ENCODE results near the gene TTYH3.

TTYH3 gene

GRCh38 chr7:2614631-2615330 is 17.0 kb upstream of the TTYH3 start:
- Histone ChIP-seq H3K9me3 (replicated peaks in 1 of 2; ENCODE audit: control insufficient read depth in 2 of 2, insufficient read depth in 1 of 2, low read depth in 1 of 2, low read length in 2 of 2) (no peaks in the 10 kb centered on the region), H3K79me1 (ENCODE audit: low read depth, low read length) (no peaks in the 10 kb centered on the region), H3K4me2 (ENCODE audit: insufficient read depth, low read length, poor library complexity, severe bottlenecking) (no peak overlapping the region), H2BK5ac (ENCODE audit: low read length) (no peak overlapping the region), H4K91ac (ENCODE audit: low read depth, low read length, poor library complexity) (no peak overlapping the region), H3K4ac (ENCODE audit: low read length) (no peak overlapping the region), H3K4me1 (ENCODE audit: control insufficient read depth in 2 of 2, insufficient read depth in 1 of 2, low read depth in 1 of 2, low read length in 2 of 2) (peaks cover 19 to 32% of the 10 kb centered on the region in 2 donors), H2BK12ac (ENCODE audit: low read length) (no peak overlapping the region), H2AK5ac (ENCODE audit: low read depth, low read length) (no peak overlapping the region), H3K27ac (replicated peaks; ENCODE audit: low read length) (no peak overlapping the region), H2BK120ac (ENCODE audit: low read depth, low read length) (peak overlapping the region; percentile 68), H3K36me3 (replicated peaks in 1 of 2; ENCODE audit: control insufficient read depth in 2 of 2, insufficient read depth in 2 of 2, low read length in 2 of 2) (no peaks in the 10 kb centered on the region), H3K18ac (ENCODE audit: low read length) (no peak overlapping the region), H4K8ac (ENCODE audit: low read depth, low read length) (no peak overlapping the region), H2BK15ac (ENCODE audit: low read length) (no peak overlapping the region), H3K14ac (ENCODE audit: low read length) (no peak overlapping the region), H3K9ac (ENCODE audit: low read depth, low read length, poor library complexity) (no peak overlapping the region), H3K23ac (ENCODE audit: low read depth, low read length, poor library complexity) (no peak overlapping the region), H2AFZ (ENCODE audit: low read length) (no peak overlapping the region), H3K4me3 (ENCODE audit: low read length in 2 of 2) (no peak overlapping the region), H3K27me3 (ENCODE audit: control insufficient read depth in 3 of 3, insufficient read depth in 3 of 3, low read depth in 1 of 3, low read length in 3 of 3) (no peaks in the 10 kb centered on the region)
- no CpG with 5 or more reads among the region's 22 CpGs for WGBS, 2 donors (ENCODE audit: extremely low coverage in 2 of 2, insufficient read length in 2 of 2, insufficient replicate concordance in 1 of 2)
- DNase-seq (ENCODE audit: low spot score): no peak

DNA sequence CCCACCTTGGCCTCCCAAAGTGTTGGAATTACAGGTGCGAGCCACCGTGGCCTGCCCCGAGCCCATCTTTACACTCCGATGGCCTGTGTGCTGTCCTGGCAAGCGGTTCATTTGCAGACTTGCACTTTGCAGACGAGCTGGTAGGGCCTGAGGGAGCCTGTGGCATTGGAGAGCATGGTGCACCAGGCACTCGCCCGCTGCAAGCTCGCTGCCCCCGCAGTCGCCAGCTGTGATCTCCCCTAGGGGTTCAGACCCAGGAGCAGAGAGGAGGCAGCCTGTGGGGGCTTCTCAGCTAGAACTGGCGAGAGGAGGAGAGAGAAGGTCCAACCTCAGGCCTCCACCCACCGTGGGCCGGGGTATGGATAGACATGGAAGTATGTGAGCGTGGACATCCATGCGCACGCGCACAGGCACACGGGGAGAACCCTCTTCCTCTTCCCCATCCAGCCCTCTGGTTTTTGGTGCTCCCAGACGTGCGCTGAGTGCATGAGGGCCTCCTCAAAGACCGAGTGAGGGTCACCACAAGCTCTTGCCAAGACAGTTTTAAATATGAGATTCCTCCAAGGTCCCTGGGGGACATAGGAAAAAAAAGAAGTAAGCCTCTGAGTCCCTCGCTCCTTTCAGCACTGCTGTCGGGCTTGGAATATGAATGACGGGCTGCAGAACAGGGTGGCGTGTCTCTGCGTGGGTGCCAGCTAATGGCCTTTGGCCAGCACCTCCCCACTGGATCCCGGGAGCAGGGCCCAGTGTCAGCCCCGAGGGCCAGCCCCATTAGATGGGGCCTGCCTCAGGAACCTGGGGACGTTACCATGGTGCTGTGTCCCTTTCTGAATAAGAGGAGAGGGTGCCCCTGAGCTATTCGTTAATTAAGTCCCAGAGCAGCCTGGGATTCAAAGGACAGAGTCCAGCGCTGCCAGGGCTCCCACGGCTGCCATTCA is 15.1 kb upstream of the TTYH3 start:
- Histone ChIP-seq H2BK5ac (ENCODE audit: low read length) (peak overlapping the region; percentile 94), H3K14ac (ENCODE audit: low read length) (no peak overlapping the region), H3K9ac (ENCODE audit: low read depth, low read length, poor library complexity) (peak overlapping the region; percentile 63), H3K4ac (ENCODE audit: low read length) (peak overlapping the region; percentile 81), H4K91ac (ENCODE audit: low read depth, low read length, poor library complexity) (peak overlapping the region; percentile 90), H3K23ac (ENCODE audit: low read depth, low read length, poor library complexity) (peak overlapping the region; percentile 12), H3K18ac (ENCODE audit: low read length) (peak overlapping the region; percentile 95), H2AFZ (ENCODE audit: low read length) (peak overlapping the region; percentile 79), H2AK5ac (ENCODE audit: low read depth, low read length) (peak overlapping the region; percentile 100), H2BK12ac (ENCODE audit: low read length) (peak overlapping the region; percentile 87), H3K4me3 (ENCODE audit: low read length in 2 of 2) (no peak overlapping the region), H2BK15ac (ENCODE audit: low read length) (peak overlapping the region; percentile 97), H3K4me1 (ENCODE audit: control insufficient read depth in 2 of 2, insufficient read depth in 1 of 2, low read depth in 1 of 2, low read length in 2 of 2) (peaks cover 24 to 30% of the 10 kb centered on the region in 2 donors), H3K9me3 (replicated peaks in 1 of 2; ENCODE audit: control insufficient read depth in 2 of 2, insufficient read depth in 1 of 2, low read depth in 1 of 2, low read length in 2 of 2) (no peaks in the 10 kb centered on the region), H3K4me2 (ENCODE audit: insufficient read depth, low read length, poor library complexity, severe bottlenecking) (no peak overlapping the region), H3K79me1 (ENCODE audit: low read depth, low read length) (no peaks in the 10 kb centered on the region), H4K8ac (ENCODE audit: low read depth, low read length) (no peak overlapping the region), H3K27ac (replicated peaks; ENCODE audit: low read length) (peak overlapping the region; percentile 91), H2BK120ac (ENCODE audit: low read depth, low read length) (peak overlapping the region; percentile 98), H3K36me3 (replicated peaks in 1 of 2; ENCODE audit: control insufficient read depth in 2 of 2, insufficient read depth in 2 of 2, low read length in 2 of 2) (no peaks in the 10 kb centered on the region), H3K27me3 (ENCODE audit: control insufficient read depth in 3 of 3, insufficient read depth in 3 of 3, low read depth in 1 of 3, low read length in 3 of 3) (no peaks in the 10 kb centered on the region)
- DNase-seq (ENCODE audit: low spot score): no peak
- no CpG with 5 or more reads among the region's 33 CpGs for WGBS, 2 donors (ENCODE audit: extremely low coverage in 2 of 2, insufficient read length in 2 of 2, insufficient replicate concordance in 1 of 2)

DNA sequence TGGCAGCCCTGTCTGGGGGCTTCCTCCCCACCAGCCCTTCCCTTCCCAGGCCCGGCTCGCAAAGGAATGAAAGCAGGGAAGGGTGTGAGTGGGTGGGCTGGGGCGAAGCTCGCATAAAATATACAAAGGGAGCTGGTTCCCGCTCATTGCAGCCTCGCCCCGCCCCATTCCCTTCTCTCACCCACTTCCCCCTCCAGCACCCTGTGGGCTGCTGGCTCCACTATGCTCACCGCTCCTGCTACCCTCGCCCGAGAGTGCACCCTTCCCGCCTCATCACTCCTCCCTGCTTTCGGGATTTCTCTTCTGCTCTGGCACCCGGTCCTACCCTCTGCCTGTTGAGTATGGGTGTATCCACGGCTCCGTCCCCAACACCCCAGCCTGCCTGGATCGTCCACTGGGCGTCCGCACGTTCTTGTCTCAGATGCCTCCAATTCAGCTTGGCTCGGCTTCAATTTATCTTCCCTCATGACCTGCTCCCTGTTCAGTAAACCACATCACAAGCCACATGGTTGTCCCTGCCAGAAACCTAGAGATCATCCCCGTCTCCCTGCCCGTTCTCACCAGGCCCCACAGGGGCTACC is 14.4 kb upstream of the TTYH3 start:
- H2BK5ac ChIP-seq (ENCODE audit: low read length): peak overlapping the region; percentile 13
- peak overlapping the region; percentile 79 for H2AFZ ChIP-seq (ENCODE audit: low read length)
- WGBS, 2 donors (ENCODE audit: extremely low coverage in 2 of 2, insufficient read length in 2 of 2, insufficient replicate concordance in 1 of 2): no CpG with 5 or more reads among the region's 22 CpGs
- no peaks in the 10 kb centered on the region for H3K36me3 ChIP-seq (replicated peaks in 1 of 2; ENCODE audit: control insufficient read depth in 2 of 2, insufficient read depth in 2 of 2, low read length in 2 of 2)
- no peak overlapping the region for H3K23ac ChIP-seq (ENCODE audit: low read depth, low read length, poor library complexity)
- H3K4me2 ChIP-seq (ENCODE audit: insufficient read depth, low read length, poor library complexity, severe bottlenecking): no peak overlapping the region
- peak overlapping the region; percentile 81 for H3K18ac ChIP-seq (ENCODE audit: low read length)
- H3K27ac ChIP-seq (replicated peaks; ENCODE audit: low read length): peak overlapping the region; percentile 91
- H3K4ac ChIP-seq (ENCODE audit: low read length): peak overlapping the region; percentile 1
- peak overlapping the region; percentile 78 for H2AK5ac ChIP-seq (ENCODE audit: low read depth, low read length)
- H2BK15ac ChIP-seq (ENCODE audit: low read length): peak overlapping the region; percentile 40
- H3K79me1 ChIP-seq (ENCODE audit: low read depth, low read length): no peaks in the 10 kb centered on the region
- no peaks in the 10 kb centered on the region for H3K9me3 ChIP-seq (replicated peaks in 1 of 2; ENCODE audit: control insufficient read depth in 2 of 2, insufficient read depth in 1 of 2, low read depth in 1 of 2, low read length in 2 of 2)
- peak overlapping the region; percentile 56 for H3K14ac ChIP-seq (ENCODE audit: low read length)
- H4K8ac ChIP-seq (ENCODE audit: low read depth, low read length): no peak overlapping the region
- DNase-seq (ENCODE audit: low spot score): no peak
- peak overlapping the region; percentile 56 for H2BK120ac ChIP-seq (ENCODE audit: low read depth, low read length)
- no peak overlapping the region for H4K91ac ChIP-seq (ENCODE audit: low read depth, low read length, poor library complexity)
- no peak overlapping the region for H2BK12ac ChIP-seq (ENCODE audit: low read length)
- peaks cover 31 to 33% of the 10 kb centered on the region in 2 donors for H3K4me1 ChIP-seq (ENCODE audit: control insufficient read depth in 2 of 2, insufficient read depth in 1 of 2, low read depth in 1 of 2, low read length in 2 of 2)
- no peaks in the 10 kb centered on the region for H3K27me3 ChIP-seq (ENCODE audit: control insufficient read depth in 3 of 3, insufficient read depth in 3 of 3, low read depth in 1 of 3, low read length in 3 of 3)
- no peak overlapping the region for H3K4me3 ChIP-seq (ENCODE audit: low read length in 2 of 2)
- H3K9ac ChIP-seq (ENCODE audit: low read depth, low read length, poor library complexity): peak overlapping the region; percentile 33

DNA sequence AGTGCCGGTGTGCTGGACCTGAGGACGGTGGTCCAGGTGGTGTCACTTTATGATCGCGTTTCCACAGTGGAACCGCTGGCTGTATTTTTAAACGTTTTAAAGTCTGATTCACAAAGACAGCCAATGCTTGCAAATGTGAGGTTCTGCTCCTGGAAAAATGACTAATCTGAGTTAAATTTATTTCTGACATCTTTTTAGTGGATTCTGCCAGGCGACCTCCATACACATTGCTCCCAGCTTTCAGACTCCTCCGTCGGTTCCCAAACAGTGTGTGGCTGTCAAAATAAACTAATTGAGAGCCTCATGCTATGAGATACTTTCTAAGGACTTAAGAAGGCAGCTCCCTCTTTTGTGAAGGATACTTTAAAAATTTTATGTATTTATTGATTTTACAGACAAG is 12.7 kb upstream of the TTYH3 start:
- peaks cover 4% of the 10 kb centered on the region for H3K79me1 ChIP-seq (ENCODE audit: low read depth, low read length)
- H3K18ac ChIP-seq (ENCODE audit: low read length): no peak overlapping the region
- no peaks in the 10 kb centered on the region for H3K9me3 ChIP-seq (replicated peaks in 1 of 2; ENCODE audit: control insufficient read depth in 2 of 2, insufficient read depth in 1 of 2, low read depth in 1 of 2, low read length in 2 of 2)
- H3K4me2 ChIP-seq (ENCODE audit: insufficient read depth, low read length, poor library complexity, severe bottlenecking): no peak overlapping the region
- H3K23ac ChIP-seq (ENCODE audit: low read depth, low read length, poor library complexity): no peak overlapping the region
- H3K4ac ChIP-seq (ENCODE audit: low read length): no peak overlapping the region
- no peak overlapping the region for H2BK15ac ChIP-seq (ENCODE audit: low read length)
- no peak overlapping the region for H3K14ac ChIP-seq (ENCODE audit: low read length)
- no peak overlapping the region for H2AK5ac ChIP-seq (ENCODE audit: low read depth, low read length)
- no peak overlapping the region for H3K9ac ChIP-seq (ENCODE audit: low read depth, low read length, poor library complexity)
- H3K4me1 ChIP-seq (ENCODE audit: control insufficient read depth in 2 of 2, insufficient read depth in 1 of 2, low read depth in 1 of 2, low read length in 2 of 2): peaks cover 33% of the 10 kb centered on the region in 2 donors
- no peak overlapping the region for H4K91ac ChIP-seq (ENCODE audit: low read depth, low read length, poor library complexity)
- H3K27ac ChIP-seq (replicated peaks; ENCODE audit: low read length): no peak overlapping the region
- no peak overlapping the region for H2BK12ac ChIP-seq (ENCODE audit: low read length)
- H2AFZ ChIP-seq (ENCODE audit: low read length): no peak overlapping the region
- no peaks in the 10 kb centered on the region for H3K27me3 ChIP-seq (ENCODE audit: control insufficient read depth in 3 of 3, insufficient read depth in 3 of 3, low read depth in 1 of 3, low read length in 3 of 3)
- DNase-seq (ENCODE audit: low spot score): no peak
- WGBS, 2 donors (ENCODE audit: extremely low coverage in 2 of 2, insufficient read length in 2 of 2, insufficient replicate concordance in 1 of 2): no CpG with 5 or more reads among the region's 9 CpGs
- H4K8ac ChIP-seq (ENCODE audit: low read depth, low read length): no peak overlapping the region
- H3K36me3 ChIP-seq (replicated peaks in 1 of 2; ENCODE audit: control insufficient read depth in 2 of 2, insufficient read depth in 2 of 2, low read length in 2 of 2): no peaks in the 10 kb centered on the region
- no peak overlapping the region for H3K4me3 ChIP-seq (ENCODE audit: low read length in 2 of 2)
- no peak overlapping the region for H2BK120ac ChIP-seq (ENCODE audit: low read depth, low read length)
- H2BK5ac ChIP-seq (ENCODE audit: low read length): no peak overlapping the region

All from neuronal stem cell (in vitro differentiated cells).